Activated naive CD8-positive, alpha-beta T cell (primary cell): Measurements from ENCODE around the gene FHIT.

Experiments
- H3K27ac Mint-ChIP-seq: one replicate; pipeline ENCODE4 v1.8.0; 2021; ENCODE audit warnings: mixed read lengths
- H3K27me3 Mint-ChIP-seq: one replicate; pipeline ENCODE4 v1.8.0; 2021; ENCODE audit warnings: mixed read lengths
- H3K36me3 Mint-ChIP-seq: one replicate; pipeline ENCODE4 v1.8.0; 2021; ENCODE audit warnings: mixed read lengths
- H3K4me1 Mint-ChIP-seq: one replicate; pipeline ENCODE4 v1.8.0; 2021; ENCODE audit warnings: low read depth, mixed read lengths
- H3K4me3 Mint-ChIP-seq: one replicate; pipeline ENCODE4 v1.8.0; 2021; ENCODE audit warnings: mild to moderate bottlenecking, mixed read lengths
- H3K9me3 Mint-ChIP-seq: one replicate; pipeline ENCODE4 v1.8.0; 2021; ENCODE audit warnings: low read depth, mixed read lengths

The FHIT gene

GRCh38 chr3:60047426-60048200, 1203.6 kb downstream of the FHIT start:
- Mint-ChIP-seq H3K4me1 (peaks cover 34% of the 10 kb centered on the region), H3K36me3 (peaks cover 7% of the 10 kb centered on the region), H3K27ac (peak overlapping the region; percentile 90), H3K27me3 (no peaks in the 10 kb centered on the region), H3K9me3 (no peaks in the 10 kb centered on the region), H3K4me3 (peak overlapping the region; percentile 46)

GRCh38 chr3:60046210-60046609, 1205.0 kb downstream of the FHIT start:
- H3K4me1 Mint-ChIP-seq = peaks cover 28% of the 10 kb centered on the region
- H3K4me3 Mint-ChIP-seq = no peak overlapping the region
- H3K9me3 Mint-ChIP-seq = no peaks in the 10 kb centered on the region
- H3K27me3 Mint-ChIP-seq = no peaks in the 10 kb centered on the region
- no peak overlapping the region for H3K27ac Mint-ChIP-seq
- peaks cover 9% of the 10 kb centered on the region for H3K36me3 Mint-ChIP-seq

- Mint-ChIP-seq H3K36me3 (peaks cover 9% of the 10 kb centered on the region), H3K9me3 (no peaks in the 10 kb centered on the region), H3K27ac (no peak overlapping the region), H3K27me3 (no peaks in the 10 kb centered on the region), H3K4me1 (peaks cover 28% of the 10 kb centered on the region), H3K4me3 (no peak overlapping the region)
Measured at GRCh38 chr3:60045686-60046085, 1205.6 kb downstream of the FHIT start.

- peaks cover 9% of the 10 kb centered on the region for H3K9me3 Mint-ChIP-seq
- H3K27ac Mint-ChIP-seq = no peak overlapping the region
- no peak overlapping the region for H3K4me3 Mint-ChIP-seq
- H3K27me3 Mint-ChIP-seq = no peaks in the 10 kb centered on the region
- peaks cover 8% of the 10 kb centered on the region for H3K4me1 Mint-ChIP-seq
- peaks cover 3% of the 10 kb centered on the region for H3K36me3 Mint-ChIP-seq
Measured at GRCh38 chr3:60036803-60037202, 1214.4 kb downstream of the FHIT start.

- H3K4me1 Mint-ChIP-seq = peaks cover 13% of the 10 kb centered on the region
- peaks cover 4% of the 10 kb centered on the region for H3K36me3 Mint-ChIP-seq
- no peaks in the 10 kb centered on the region for H3K27me3 Mint-ChIP-seq
- no peak overlapping the region for H3K27ac Mint-ChIP-seq
- H3K4me3 Mint-ChIP-seq = no peak overlapping the region
- H3K9me3 Mint-ChIP-seq = peaks cover 9% of the 10 kb centered on the region
Measured at GRCh38 chr3:60033901-60034453, 1217.3 kb downstream of the FHIT start.

- H3K36me3 Mint-ChIP-seq = peaks cover 4% of the 10 kb centered on the region
Measured at GRCh38 chr3:60030982-60031381, 1220.3 kb downstream of the FHIT start.

GRCh38 chr3:60028233-60028632, 1223.0 kb downstream of the FHIT start:
- H3K4me3 Mint-ChIP-seq = no peak overlapping the region
- no peaks in the 10 kb centered on the region for H3K27me3 Mint-ChIP-seq
- no peak overlapping the region for H3K27ac Mint-ChIP-seq
- peaks cover 46% of the 10 kb centered on the region for H3K4me1 Mint-ChIP-seq
- H3K9me3 Mint-ChIP-seq = no peaks in the 10 kb centered on the region
- H3K36me3 Mint-ChIP-seq = peaks cover 5% of the 10 kb centered on the region

More at GRCh38 chr3:60030982-60031381, 1220.3 kb downstream of the FHIT start:
- Mint-ChIP-seq H3K27me3 (no peaks in the 10 kb centered on the region), H3K4me3 (no peak overlapping the region), H3K9me3 (peaks cover 3% of the 10 kb centered on the region), H3K4me1 (peaks cover 24% of the 10 kb centered on the region), H3K27ac (peak overlapping the region; percentile 35)

- Mint-ChIP-seq H3K27ac (no peak overlapping the region), H3K9me3 (no peaks in the 10 kb centered on the region), H3K4me1 (peaks cover 52% of the 10 kb centered on the region), H3K4me3 (no peak overlapping the region), H3K36me3 (peaks cover 5% of the 10 kb centered on the region), H3K27me3 (no peaks in the 10 kb centered on the region)
Measured at GRCh38 chr3:60027335-60027734, 1223.9 kb downstream of the FHIT start.

- Mint-ChIP-seq H3K27me3 (no peaks in the 10 kb centered on the region), H3K4me1 (peaks cover 51% of the 10 kb centered on the region), H3K27ac (no peak overlapping the region), H3K4me3 (no peak overlapping the region), H3K36me3 (peaks cover 2% of the 10 kb centered on the region), H3K9me3 (no peaks in the 10 kb centered on the region)
Measured at GRCh38 chr3:60025096-60026050, 1225.9 kb downstream of the FHIT start.

GRCh38 chr3:60024400-60024799, 1226.9 kb downstream of the FHIT start:
- peaks cover 2% of the 10 kb centered on the region for H3K36me3 Mint-ChIP-seq

GRCh38 chr3:60023189-60023588, 1228.1 kb downstream of the FHIT start:
- Mint-ChIP-seq H3K36me3 (peaks cover 7% of the 10 kb centered on the region), H3K4me1 (peaks cover 54% of the 10 kb centered on the region), H3K4me3 (no peak overlapping the region), H3K27me3 (no peaks in the 10 kb centered on the region), H3K27ac (peak overlapping the region; percentile 75), H3K9me3 (peaks cover 3% of the 10 kb centered on the region)

More at GRCh38 chr3:60024400-60024799, 1226.9 kb downstream of the FHIT start:
- H3K4me1 Mint-ChIP-seq = peaks cover 51% of the 10 kb centered on the region
- no peaks in the 10 kb centered on the region for H3K27me3 Mint-ChIP-seq
- H3K4me3 Mint-ChIP-seq = no peak overlapping the region
- H3K9me3 Mint-ChIP-seq = no peaks in the 10 kb centered on the region
- H3K27ac Mint-ChIP-seq = no peak overlapping the region

- Mint-ChIP-seq H3K27ac (peak overlapping the region; percentile 99), H3K9me3 (peaks cover 12% of the 10 kb centered on the region), H3K4me3 (peak overlapping the region; percentile 71), H3K27me3 (no peaks in the 10 kb centered on the region), H3K36me3 (peaks cover 20% of the 10 kb centered on the region), H3K4me1 (peaks cover 53% of the 10 kb centered on the region)
Measured at GRCh38 chr3:60017631-60018030, 1233.6 kb downstream of the FHIT start.

- Mint-ChIP-seq H3K27me3 (no peaks in the 10 kb centered on the region), H3K36me3 (peaks cover 21% of the 10 kb centered on the region), H3K4me1 (peaks cover 74% of the 10 kb centered on the region), H3K9me3 (peaks cover 12% of the 10 kb centered on the region), H3K27ac (peak overlapping the region; percentile 70), H3K4me3 (no peak overlapping the region)
Measured at GRCh38 chr3:60015032-60015705, 1236.1 kb downstream of the FHIT start.

GRCh38 chr3:60013241-60013640, 1238.0 kb downstream of the FHIT start:
- Mint-ChIP-seq H3K27me3 (no peaks in the 10 kb centered on the region), H3K27ac (peak overlapping the region; percentile 80), H3K4me3 (peak overlapping the region; percentile 31), H3K4me1 (peaks cover 87% of the 10 kb centered on the region), H3K9me3 (peaks cover 9% of the 10 kb centered on the region), H3K36me3 (peaks cover 17% of the 10 kb centered on the region)
